ENCODE measurements around the gene MPST.

DNA sequence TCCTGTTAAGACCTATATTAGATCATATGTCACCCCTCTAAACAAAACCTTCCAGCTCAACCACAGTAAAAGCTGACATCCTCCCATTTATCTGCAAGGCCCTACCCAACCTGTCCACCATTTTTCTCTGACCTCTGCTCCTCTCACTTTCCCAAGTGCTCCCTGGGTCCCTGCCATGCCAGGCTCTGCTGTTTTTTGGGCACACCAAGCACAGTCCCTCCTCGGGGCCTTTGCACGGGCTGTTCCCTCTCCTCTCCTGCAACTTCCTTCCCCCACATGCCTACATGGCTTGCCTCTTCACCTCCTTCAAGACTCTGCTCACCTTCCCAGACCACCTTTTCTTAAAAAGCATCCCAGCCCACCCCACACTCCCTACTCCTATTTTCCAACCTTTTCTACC lies 10.1 kb upstream of the MPST start:
- TF ChIP-seq, protein P1, sequence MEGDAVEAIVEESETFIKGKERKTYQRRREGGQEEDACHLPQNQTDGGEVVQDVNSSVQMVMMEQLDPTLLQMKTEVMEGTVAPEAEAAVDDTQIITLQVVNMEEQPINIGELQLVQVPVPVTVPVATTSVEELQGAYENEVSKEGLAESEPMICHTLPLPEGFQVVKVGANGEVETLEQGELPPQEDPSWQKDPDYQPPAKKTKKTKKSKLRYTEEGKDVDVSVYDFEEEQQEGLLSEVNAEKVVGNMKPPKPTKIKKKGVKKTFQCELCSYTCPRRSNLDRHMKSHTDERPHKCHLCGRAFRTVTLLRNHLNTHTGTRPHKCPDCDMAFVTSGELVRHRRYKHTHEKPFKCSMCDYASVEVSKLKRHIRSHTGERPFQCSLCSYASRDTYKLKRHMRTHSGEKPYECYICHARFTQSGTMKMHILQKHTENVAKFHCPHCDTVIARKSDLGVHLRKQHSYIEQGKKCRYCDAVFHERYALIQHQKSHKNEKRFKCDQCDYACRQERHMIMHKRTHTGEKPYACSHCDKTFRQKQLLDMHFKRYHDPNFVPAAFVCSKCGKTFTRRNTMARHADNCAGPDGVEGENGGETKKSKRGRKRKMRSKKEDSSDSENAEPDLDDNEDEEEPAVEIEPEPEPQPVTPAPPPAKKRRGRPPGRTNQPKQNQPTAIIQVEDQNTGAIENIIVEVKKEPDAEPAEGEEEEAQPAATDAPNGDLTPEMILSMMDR (IDR thresholded peaks at IDR 0.05) = no peak
- no peak for TF ChIP-seq POLR2A (IDR thresholded peaks at IDR 0.05)
